Middle frontal gyrus (tissue), 1 donor: Measurements from ENCODE around the gene TBXAS1.

ENCODE experiments used
- DNase-seq: peaks from one replicate; pipeline ENCODE4 v3.0.0-alpha.2; 2015; ENCODE audit warnings: low spot score; ENCODE audit errors: extremely low spot score

TBXAS1 gene

DNA sequence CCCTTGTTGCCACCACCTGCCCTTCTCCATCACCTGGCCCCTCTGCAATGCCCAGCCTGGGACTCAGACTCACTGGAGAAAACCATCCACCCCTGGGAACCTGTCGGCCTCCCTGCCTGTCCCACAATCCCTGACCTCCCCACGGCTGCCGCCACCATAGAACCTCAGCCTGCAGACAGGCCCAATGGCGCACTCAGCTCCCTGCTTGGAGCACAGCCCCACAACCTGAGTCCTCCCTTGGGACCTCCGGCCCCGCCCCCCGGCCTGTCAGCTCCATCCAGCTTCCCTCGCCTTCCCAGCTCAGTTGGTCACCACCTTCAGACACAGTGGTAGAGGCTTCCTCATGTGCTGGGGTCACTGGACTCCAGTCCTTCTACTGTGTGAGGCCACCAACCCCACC is 192.5 kb downstream of the TBXAS1 start:
- DNase-seq, result no peak

DNA sequence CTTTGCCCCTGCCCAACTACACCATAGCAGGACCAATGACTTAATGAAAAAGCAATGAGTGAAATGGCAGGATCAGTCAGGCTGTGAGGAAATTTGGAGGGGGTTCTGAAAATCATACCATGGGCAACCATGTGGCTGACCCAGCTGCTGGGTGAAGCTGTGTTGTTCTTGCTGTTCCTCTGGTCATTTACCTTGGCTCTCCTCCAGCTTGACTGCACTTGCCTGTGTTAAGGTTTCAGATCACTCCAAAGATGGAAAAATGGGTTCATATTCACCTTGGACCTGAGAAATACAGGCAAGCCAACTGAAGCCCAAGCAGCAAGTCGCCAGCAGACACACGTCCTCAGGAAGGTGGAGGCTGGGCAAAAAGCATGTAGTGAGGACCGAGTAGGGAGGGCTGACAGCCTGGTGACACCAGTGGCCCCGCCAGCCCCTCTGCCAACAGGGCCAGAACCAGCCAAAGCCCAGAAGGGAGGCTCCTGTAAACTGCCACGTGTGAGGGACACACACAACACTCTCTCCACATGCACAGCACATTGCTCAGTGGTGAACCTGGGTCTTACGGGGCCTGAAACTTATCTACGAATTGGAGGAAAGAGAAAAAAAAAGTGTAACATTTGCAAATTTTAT is 193.6 kb downstream of the TBXAS1 start:
- no peak for DNase-seq

DNA sequence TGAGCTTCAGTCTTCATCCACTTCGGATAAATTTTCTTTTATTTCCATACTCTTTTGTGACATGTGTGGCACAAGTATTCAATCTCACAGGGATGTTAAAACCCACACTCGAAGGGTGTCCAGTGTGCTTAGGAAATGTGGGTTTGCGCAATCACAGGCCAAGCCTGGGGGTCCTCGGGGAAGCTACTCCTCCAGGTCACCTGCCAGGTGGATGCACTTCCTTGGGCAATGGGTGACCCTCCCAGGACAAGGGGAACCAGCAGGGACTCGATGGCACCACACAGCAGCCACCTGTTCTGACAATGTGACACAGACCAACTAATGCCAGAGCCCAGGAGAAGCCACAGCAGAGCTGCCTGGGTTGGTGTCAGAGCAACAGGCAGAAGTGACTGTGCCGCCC is 194.7 kb downstream of the TBXAS1 start:
- DNase-seq, result no peak

DNA sequence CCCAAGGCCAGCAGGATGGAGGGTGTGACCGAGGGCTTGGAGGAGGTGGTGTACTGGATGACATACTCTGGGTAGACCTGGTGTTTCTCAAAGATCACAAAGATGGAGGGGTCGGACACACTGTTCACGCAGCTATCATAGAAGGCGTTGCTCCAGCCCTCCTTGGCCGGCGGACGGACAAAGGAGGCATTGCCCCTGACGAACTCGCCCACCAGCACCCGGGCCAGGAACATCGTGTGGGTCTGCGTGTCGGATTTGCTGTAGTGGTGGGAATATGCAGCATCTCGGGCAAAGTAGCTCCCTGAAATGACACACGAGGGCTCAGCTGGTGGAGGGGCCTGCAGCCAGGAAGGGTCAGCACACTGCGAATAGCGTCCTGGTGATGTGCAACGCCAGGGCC is 195.5 kb downstream of the TBXAS1 start:
- DNase-seq, result no peak

DNA sequence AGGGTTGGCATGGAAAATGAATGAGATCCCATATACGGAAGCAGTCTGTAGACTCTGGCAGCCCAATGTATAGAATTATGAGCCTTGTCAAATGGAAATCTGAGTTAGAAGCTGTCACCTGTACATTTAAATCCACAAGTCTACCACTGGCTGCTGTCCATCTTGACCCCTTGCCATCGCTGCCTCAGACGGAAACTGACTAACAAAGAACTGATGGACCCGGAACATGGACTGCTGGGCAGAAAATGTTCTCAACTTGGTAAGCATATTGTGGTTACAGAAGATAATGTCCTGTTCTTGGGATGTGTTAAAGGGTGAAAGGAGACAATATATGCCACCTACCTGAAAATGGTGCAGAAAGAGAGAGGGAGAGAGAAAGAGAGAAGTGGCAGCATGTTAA is 196.2 kb downstream of the TBXAS1 start:
- DNase-seq, result no peak

DNA sequence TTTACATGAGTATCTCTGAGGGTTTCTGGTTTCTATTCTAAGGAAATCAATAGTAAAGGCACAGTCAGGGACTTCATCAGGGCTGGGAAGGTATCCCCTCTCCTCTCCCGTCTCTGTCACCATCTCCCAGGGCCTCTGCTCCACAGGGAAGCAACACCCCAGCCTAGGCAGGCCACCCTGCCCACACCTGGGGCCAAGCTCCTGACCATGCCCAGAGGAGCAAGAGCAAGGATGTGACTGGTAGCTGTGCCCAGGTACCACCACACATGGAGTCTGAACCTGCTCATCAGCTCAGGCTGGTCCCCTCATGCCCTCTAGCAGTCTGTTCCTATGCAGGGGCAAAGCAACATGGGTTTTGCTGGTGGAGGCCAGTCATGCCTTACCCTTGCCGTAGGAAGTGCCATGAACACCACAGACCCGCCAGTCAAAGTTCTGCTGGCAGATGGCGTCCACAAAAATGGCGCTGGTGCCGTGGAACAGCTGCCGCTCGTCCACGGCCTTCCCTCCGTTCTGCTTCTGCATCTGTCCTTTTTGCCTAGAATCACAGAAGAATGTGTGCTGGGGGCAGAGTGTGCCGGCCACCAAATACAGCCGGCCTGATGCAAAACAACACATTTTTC is 196.9 kb downstream of the TBXAS1 start:
- DNase-seq, result no peak

DNA sequence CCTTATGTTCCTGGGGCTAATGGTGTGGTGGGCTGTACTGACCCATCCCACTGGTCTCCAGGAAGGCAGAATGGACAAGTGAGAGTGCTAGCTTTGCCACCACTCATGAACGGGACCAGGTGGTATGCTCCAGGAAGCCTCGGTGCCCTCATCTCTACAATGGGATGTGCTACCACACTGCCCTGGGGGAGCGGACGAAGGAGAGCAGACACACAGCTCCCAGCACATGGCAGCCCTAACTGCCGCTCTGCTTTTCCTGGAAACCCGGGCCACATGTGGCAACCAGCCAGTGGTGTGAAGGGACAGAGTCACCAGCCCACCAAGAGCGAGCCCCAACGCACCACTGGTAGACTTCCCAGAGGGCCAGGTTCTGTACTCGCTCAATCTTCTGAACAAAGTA is 197.9 kb downstream of the TBXAS1 start:
- DNase-seq, result no peak

DNA sequence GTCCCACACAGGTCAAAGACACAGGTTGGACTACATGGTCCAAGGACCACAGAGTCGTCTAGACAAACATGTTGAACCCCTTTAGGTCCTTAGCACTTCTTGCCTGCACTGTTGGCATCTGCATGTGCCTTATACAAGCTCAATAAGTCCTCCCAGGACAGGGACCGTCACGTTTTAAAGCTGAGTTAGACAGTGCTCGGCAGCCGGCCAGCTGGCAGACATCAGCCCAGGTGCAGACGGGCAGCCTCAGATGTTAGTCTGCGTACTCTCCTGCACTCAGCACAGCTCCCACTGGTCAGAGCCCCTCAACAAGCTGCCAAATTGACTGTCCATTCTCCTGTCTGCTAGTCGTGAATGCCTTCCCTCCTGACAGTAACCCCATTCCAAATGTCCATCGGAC is 198.8 kb downstream of the TBXAS1 start:
- no peak for DNase-seq

DNA sequence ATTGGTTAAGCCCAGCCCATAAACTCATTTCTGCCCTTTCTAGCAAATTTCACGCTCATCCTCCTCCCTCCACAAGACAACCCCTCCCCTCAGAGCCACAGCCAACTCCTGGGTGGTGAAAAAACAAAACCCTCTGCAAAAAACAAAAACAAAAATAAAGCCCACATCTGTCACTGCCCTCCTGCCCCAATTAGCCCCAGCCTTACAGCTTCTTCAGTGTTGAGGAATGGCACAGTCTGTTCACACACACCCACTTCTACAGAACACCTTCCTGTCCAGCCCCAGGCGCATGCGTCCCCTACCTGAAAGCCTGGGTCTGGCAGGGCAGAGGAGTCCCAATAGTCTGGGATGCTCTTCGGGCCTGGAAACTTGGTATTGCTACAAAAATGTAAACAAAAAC is 199.2 kb downstream of the TBXAS1 start:
- DNase-seq, result no peak

DNA sequence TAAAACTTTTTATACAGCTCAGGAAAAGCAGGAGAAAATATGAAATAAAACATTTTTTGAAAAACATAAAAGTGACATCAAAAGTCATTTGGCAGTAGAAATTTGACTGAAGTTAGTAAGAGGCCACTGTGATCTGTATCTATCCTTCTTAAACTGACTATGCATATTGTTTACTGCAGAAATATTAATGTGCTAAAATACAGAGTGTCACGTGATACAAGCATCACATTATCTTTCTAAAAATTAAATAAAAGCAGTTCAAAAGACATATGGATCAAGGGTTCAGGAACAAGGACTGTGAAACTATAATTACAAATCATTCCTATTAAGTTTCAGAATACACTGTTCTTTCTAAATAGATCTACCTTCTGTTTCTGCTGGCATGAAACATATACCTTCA is 200.0 kb downstream of the TBXAS1 start:
- DNase-seq, result no peak

DNA sequence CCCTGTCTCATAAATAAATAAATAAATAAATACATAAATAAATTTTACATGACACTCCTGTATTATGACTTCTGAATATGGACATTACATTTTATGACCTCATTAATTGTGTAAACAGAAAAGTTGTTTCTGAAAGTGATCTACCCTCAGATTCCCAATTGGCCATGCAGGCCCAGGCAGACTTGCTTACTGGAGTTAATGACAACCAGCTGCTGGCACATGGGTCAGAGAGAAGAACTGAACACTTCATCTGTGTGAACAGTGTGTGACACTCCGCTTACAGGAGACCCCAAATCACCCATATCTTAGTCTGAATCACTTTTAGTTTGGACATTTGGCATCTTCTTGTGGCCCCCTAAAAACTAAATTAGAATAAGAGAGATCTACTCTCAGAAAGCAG is 202.3 kb downstream of the TBXAS1 start:
- no peak for DNase-seq

DNA sequence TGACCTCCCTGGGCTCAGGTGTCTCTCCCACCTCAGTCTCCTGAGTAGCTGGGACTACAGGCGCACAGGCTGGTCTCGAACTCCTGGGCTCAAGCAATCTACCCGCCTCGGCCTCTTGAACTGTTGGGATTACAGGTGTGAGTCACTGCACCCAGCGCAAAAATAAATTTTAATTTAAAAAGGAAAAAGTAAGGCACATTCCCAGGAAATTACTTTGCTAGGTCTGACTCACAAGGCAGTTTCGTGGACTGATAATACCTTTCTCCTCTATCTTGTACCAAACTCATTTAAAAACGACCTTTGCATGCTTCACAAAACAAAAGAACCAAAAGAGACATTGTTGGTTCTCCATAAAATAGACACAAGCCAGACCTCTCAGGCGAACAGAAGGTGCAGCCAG is 204.0 kb downstream of the TBXAS1 start:
- DNase-seq, result no peak

DNA sequence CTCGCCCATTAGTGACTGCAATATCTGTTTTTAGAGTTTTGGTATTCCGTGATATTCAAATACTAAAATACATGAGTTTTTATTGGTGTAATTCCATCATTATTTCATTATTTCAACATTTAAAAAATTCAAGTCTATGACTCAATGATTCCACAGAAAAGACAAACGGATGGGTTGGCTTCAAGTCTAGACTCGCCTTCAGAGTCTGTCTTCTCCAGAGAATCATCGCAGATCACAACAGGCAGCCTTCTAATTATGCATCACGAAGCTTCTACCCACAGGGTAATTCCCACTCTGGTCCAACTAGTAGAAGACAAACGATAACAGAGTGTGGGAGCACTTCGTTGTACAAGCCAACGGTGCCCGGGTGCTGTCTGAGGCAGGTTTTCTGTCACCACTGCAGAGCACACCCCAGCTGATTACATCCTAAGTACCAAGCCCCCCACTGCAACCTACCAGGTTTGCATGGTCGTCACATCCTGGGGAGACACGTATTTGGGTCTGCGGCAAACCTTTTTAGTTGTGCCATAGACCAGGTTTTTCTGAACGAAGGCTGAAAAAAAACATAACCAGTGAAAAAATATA is 204.8 kb downstream of the TBXAS1 start:
- no peak for DNase-seq

DNA sequence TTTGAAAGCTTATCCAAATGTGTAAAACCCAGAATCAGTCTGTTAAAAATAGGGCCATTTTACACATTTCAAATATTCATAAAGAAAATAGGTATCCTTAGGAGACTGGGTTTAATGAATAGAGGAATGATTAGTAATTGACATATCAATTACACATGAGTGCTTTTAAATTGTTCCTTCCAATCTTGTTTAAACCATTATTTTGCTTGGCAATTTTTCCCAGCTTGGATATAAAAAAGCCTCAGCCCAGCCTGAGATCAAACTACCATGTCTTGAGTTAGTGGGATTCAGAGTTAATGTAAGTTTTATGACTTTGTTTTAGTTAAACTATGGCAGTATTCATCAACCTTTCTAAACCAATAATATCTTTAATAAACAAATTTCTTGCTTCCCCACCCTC is 205.4 kb downstream of the TBXAS1 start:
- DNase-seq, result no peak

DNA sequence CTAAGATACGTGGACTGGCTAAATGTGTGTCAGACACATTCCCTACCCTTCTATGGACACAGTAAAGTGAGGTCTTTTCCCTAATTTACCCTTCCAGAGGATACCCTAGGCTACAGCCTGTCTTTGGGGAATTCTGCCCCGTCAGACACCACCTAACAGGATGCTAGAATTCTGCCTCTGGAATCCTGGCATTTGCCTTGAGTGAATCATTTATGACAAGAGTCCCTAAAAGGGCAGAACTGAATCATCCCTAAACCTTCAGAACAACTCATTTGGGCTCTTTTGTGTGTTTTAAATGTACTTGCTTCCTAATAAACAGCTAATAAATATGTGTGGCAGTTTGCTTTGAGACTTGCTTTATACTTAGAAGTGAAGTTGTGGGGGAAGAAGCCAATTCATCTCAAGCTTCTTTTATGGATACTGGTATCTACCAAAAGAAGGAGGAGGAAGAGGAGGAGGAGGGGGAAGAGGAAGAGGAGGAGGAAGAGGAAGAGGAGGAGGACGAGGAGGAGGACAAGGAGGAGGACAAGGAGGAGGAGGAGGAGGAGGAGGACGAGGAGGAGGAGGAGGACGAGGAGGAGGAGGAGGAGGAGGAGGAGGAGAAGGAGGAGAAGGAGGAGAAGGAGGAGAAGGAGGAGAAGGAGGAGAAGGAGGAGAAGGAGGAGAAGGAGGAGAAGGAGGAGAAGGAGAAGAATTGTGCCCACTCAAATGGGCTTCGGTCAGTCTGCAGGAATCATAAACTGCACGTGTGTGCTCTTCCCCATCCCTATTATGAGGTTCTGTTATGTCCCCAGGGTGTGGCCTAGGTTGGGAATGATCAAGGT is 206.5 kb downstream of the TBXAS1 start:
- DNase-seq, result no peak

DNA sequence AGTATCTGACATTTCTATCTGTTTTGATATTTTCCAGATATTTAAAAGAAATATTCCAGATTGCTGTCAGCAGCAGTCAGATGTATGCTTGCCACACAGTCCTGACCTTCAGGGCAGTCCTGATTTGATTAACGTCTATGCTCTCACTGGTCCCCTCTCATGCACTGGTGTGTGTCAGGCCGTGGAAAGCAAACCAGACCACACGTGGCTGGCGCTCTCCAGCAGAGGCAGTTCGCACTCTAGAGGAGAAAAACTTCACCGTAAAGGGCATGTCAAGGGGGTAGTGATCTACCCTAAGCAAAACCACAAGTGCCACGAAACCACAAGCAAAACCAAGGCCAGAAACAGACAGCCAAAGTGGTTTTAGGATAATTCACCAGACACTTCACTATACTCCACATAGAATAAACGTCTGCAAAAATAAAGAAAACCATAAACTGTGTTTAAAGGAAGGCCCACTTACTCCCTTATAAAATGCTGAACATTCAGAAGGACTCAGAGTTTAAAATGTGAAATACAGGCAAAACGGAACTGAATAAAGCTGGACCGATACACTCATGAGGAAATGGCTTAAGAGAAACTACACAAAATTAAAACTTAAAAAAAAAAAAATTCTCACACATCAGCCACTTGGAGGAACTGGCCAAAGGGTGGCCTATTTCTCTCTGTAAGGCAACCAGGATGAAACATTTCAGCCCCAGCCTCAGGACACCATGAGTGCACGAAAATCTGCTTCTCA is 207.3 kb downstream of the TBXAS1 start:
- no peak for DNase-seq

DNA sequence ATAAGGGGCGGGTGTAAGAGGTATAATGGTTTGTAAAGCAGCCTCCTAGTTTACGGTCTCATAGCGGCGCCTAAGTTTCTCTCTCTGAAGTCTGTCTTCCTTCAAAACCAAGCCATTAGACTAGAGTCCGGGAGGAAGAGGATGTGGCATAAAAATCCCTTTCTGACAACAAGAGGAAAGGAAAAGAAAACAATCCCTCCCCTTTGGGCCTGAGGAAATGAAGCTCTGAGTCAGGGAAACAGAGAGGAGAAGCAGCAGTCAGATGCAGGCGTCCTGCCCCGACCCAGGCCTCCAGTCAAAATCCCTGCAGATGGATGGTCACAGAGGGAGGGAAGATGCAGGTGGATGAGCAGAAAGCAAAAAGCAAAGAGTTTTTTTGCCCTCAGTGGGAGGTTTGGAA is 210.0 kb downstream of the TBXAS1 start:
- no peak for DNase-seq

DNA sequence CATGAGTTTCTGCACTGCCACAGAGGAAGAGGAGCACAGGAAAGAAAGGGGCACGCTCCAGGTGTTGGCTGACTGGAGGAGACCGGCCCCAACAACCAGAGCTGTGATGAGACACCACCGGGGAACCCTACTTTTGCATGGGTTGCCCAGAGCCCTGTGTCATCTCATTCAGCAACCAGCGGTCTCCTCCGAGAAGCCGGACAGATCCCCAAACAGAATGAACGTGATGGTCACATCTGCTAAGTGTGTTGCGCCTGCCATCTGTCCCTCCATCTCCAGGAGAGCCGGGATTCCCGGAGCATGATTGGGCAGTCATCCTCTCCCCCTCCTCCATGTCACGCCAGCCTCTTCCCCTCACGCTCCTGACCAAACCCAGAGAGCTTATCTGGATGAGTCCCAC is 210.8 kb downstream of the TBXAS1 start:
- DNase-seq, result no peak

DNA sequence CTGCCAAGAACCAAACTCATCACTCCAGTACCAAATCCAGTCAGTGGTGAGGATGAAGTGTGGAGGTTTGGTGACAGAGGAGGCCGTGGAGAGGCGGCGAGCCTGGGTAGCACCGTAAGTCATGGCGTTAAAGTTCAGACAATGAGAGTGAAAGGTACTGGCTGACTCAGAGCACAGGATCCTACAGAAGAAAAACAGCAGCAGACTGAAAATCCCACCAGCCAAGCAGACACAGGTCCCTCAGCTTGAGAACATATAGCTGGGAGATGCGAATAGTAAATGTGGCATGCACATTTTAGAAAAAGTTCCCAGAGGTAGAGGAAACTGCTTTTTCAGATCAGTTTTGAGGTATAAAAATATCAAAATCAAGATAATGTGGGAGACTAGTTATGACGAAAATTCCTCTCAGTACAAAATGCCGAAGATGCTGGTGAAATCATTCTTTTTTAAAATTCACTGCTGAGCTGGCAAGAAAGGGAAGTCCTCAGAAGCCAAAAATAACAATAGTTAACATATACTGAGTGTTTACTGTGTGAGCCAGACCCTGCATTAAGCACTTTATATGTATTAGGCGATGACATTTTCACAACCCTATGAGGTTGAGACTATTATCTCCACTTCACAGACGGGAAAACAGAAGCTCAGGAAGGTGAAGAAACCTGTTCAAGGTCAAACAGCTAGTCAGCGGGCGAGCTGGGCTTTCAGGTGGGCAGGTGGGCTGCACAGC is 212.8 kb downstream of the TBXAS1 start:
- DNase-seq, result no peak

DNA sequence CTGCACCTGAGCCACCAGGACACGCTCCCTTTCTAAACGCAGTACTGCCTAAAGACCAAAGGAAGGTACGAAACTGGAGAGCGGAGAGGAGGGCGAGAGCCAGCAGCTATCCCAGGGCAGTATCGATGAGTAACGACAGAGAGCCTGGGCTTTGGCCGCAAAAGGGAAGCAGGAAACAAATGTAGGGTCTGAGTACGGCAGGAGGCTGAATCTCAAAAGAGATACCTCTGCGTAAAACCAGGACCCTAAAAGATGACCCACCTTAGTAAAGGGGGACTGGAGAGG is 213.3 kb downstream of the TBXAS1 start:
- no peak for DNase-seq

DNA sequence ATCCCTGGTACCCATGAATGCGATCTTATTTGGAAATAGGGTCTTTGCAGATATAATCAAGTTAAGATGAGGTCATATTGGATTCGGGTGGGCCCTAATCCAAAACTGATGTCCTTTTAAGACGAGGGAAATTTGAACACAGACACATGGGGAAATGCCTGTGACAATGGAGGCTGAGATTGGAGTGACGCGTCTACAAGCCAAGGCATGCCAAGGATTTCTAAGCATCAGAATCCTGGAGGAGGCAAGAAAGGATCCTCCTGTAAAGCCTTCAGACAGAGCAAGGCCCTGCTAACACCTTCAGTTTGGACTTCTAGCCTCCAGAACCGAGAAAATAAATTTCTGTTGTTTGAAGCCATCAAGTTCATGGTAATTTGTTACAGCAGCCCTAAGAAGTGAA is 215.2 kb downstream of the TBXAS1 start:
- DNase-seq, result no peak
